ENCODE measurements around the gene SAMHD1.

SAMHD1 gene

DNA sequence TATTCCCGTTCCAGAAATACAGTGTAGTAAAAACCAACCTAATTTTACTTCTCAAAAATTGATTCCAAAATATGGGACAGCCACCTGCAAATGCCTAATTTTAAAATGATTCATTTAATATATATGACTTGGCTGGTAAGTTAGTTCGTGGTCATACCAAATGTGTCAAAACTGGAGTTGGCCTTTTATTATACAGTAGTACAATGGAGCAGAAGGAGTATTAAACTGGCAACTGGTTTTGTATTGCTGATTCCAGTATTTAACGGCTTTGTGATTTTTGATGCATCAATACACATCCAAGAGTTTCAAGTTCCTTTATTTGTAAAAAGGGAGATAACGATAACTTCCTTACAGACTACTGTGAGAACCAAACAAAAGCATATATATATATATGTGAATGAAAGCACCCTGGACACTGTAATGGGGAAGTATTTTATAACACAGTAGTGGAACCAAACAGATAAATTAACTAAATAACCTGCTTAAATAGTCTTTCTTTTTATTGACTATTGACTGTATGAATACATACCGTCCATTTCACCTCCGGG lies 24.8 kb downstream of the SAMHD1 start:
- no peak for DNase-seq (ENCODE audit: low read depth)
- no peak overlapping the region for H3K4me3 ChIP-seq (ENCODE audit: low read depth, low read length)
- in situ Hi-C loops (cut with HindIII; ENCODE audit: low sequenced_read_pairs), result no loop called here
- TF ChIP-seq CTCF (IDR thresholded peaks at IDR 0.05; ENCODE audit: low read depth, low read length, missing control alignments), result no peak

DNA sequence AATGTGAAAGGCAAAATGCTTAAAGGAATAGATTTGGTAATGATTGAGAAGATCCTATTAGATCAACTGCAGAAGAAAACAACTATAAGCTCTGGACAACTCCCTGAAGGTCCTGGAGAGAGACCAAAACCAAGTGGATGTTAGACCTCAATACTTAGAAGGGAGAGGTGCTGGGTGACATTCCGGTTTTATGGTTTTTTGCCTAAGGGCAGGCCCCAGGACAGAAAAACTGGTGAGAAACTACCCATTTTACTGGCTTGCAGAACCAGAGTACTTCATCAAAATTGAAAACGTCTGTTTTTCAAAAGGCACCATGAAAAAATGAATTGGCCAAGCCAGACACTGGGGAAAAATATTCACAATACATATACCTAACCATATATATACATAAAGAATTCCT lies 26.3 kb downstream of the SAMHD1 start:
- DNase-seq (ENCODE audit: low read depth), result no peak
- in situ Hi-C loops (cut with HindIII; ENCODE audit: low sequenced_read_pairs), result no loop called here
- no peak overlapping the region for H3K4me3 ChIP-seq (ENCODE audit: low read depth, low read length)
- no peak for TF ChIP-seq CTCF (IDR thresholded peaks at IDR 0.05; ENCODE audit: low read depth, low read length, missing control alignments)

GRCh38 chr20:36924167-36925045 lies 27.1 kb downstream of the SAMHD1 start:
- no peak for TF ChIP-seq CTCF (IDR thresholded peaks at IDR 0.05; ENCODE audit: low read depth, low read length, missing control alignments)
- in situ Hi-C loops (cut with HindIII; ENCODE audit: low sequenced_read_pairs), result no loop called here
- no peak for DNase-seq (ENCODE audit: low read depth)

DNA sequence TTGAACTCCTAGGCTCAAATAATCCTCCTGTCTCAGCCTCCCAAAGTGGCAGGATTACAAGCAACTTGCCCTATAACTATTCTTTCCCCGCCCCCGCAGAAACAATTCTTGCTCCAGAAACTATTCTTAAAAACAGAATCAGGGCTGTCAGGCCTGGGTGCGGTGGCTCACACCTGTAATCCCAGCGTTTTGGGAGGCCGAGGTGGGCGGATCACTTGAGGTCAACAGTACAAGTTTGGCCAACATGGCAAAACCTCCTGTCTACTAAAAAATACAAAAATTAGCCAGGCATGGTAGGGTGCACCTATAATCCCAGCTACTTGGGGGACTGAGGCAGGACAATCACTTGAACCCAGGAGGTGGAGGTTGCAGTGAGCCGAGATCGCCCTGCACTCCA lies 31.2 kb downstream of the SAMHD1 start:
- no peak for TF ChIP-seq CTCF (IDR thresholded peaks at IDR 0.05; ENCODE audit: low read depth, low read length, missing control alignments)
- H3K4me3 ChIP-seq (ENCODE audit: low read depth, low read length), result no peak overlapping the region
- in situ Hi-C loops (cut with HindIII; ENCODE audit: low sequenced_read_pairs), result no loop called here
- no peak for DNase-seq (ENCODE audit: low read depth)

More at GRCh38 chr20:36924167-36925045, 27.1 kb downstream of the SAMHD1 start:
- H3K4me3 ChIP-seq (ENCODE audit: low read depth, low read length), result no peak overlapping the region

DNA sequence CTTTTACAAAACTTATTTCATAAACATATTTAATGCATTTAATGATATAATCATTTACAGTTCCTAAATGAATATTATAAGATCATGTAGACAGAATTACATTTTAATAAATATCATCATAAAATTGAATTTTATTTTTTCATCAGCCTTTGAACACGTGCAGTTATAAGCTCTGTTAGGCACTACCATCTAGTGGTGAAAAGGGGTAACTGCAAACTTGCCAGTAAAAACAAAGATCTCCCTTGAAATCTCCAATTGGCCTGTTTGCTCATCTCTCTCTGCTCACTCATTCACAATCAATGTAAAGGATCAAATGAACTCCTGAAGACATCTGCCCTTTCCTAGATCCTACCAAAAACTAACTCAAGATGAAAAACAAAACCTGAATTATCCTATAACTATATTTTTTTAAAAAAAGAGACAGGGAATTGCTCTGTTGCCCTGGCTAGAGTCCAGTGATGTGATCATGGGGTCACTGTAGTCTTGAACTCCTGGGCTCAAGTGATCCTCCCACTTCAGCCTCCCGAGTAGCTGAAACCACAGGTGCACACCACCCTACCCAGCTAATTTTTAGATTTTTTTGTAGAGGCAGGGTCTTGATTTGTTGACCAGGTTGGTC lies 31.7 kb downstream of the SAMHD1 start:
- no peak overlapping the region for H3K4me3 ChIP-seq (ENCODE audit: low read depth, low read length)
- DNase-seq (ENCODE audit: low read depth), result peak; percentile 53
- peak; percentile 95 for TF ChIP-seq CTCF (IDR thresholded peaks at IDR 0.05; ENCODE audit: low read depth, low read length, missing control alignments)
- in situ Hi-C loops (cut with HindIII; ENCODE audit: low sequenced_read_pairs), result no loop called here

GRCh38 chr20:36917943-36918342 lies 33.6 kb downstream of the SAMHD1 start:
- no peak for DNase-seq (ENCODE audit: low read depth)

More at GRCh38 chr20:36917943-36918342, 33.6 kb downstream of the SAMHD1 start:
- in situ Hi-C loops (cut with HindIII; ENCODE audit: low sequenced_read_pairs), result no loop called here
- no peak overlapping the region for H3K4me3 ChIP-seq (ENCODE audit: low read depth, low read length)
- TF ChIP-seq CTCF (IDR thresholded peaks at IDR 0.05; ENCODE audit: low read depth, low read length, missing control alignments), result no peak
